ENCODE measurements around the gene VRK3. TPM values are rescaled to one million over a fixed set of nuclear protein-coding genes. Genes with fewer than 3 reads are reported as not detected.

VRK3 gene
- total and polyA plus RNA-seq, 2 of the 4 experiments (the other 2 are of a cell fraction): 28.7 to 35.8 TPM

DNA sequence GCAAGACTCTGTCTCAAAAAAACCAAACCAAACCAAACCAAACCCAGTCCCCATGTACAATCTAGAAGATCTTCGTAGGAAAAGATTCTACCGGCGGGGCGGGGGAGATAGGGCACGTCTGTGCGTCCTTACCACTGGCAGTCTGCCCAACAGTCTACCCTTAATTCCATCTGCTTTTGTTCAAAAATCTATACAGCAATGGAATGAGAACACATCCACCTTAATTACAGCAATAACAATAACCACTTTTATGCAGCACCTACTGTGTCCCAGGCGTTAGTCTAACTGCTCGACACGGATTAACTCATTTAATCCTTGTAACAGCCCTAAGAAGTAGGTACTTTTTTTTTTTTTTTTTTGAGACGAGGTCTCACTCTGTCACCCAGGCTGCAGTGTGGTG lies 98.7 kb downstream of the VRK3 start:
- Histone ChIP-seq H2AFZ (replicated peaks; ENCODE audit: low read length, poor library complexity) (no peak overlapping the region), H3K36me3 (ENCODE audit: control insufficient read depth, insufficient read depth, low read length) (peaks cover 24% of the 10 kb centered on the region), H3K23ac (ENCODE audit: low read depth, low read length) (no peak overlapping the region; the same call in 1 of the 2 replicates), H3K9me3 (ENCODE audit: control insufficient read depth, insufficient read depth, low read length) (no peaks in the 10 kb centered on the region), H2BK5ac (ENCODE audit: low read depth, low read length, poor library complexity, severe bottlenecking) (no peak overlapping the region), H2BK20ac (ENCODE audit: low read depth, low read length) (no peak overlapping the region), H4K91ac (ENCODE audit: insufficient read depth, low read depth, low read length) (no peak overlapping the region), H3K27me3 (ENCODE audit: control insufficient read depth, insufficient read depth, low read length) (no peaks in the 10 kb centered on the region), H3K79me1 (ENCODE audit: low read depth in 1 of 2, low read length in 2 of 2) (peaks cover 25 to 68% of the 10 kb centered on the region in 2 experiments), H3K27ac (ENCODE audit: insufficient read depth, low read length) (no peak overlapping the region), H3K56ac (ENCODE audit: extremely low read depth, insufficient read depth, low read length) (no peak overlapping the region), H3K9ac (ENCODE audit: low read depth, low read length) (no peak overlapping the region), H2AK9ac (replicated peaks; ENCODE audit: low read depth, low read length, poor library complexity) (no peak overlapping the region), H3K4me1 (ENCODE audit: control insufficient read depth, insufficient read depth, low read length) (peaks cover 17% of the 10 kb centered on the region), H2AK5ac (ENCODE audit: low read depth, low read length) (no peak overlapping the region), H3K4ac (ENCODE audit: low read depth, low read length) (no peak overlapping the region), H3K4me3 (ENCODE audit: insufficient read depth, low read depth, low read length) (no peak overlapping the region), H3K4me2 (ENCODE audit: low read depth, low read length) (no peak overlapping the region), H2BK15ac (ENCODE audit: low read depth, low read length) (no peak overlapping the region), H3K18ac (ENCODE audit: low read depth, low read length) (no peak overlapping the region), H4K8ac (ENCODE audit: low read depth in 2 of 2, low read length in 2 of 2) (no peak overlapping the region), H4K5ac (ENCODE audit: low read depth, low read length) (no peak overlapping the region), H3K9me1 (ENCODE audit: insufficient read depth, low read length) (peaks cover 21% of the 10 kb centered on the region), H3K14ac (replicated peaks; ENCODE audit: low read depth, low read length) (no peak overlapping the region), H4K20me1 (ENCODE audit: insufficient read depth, low read length) (peaks cover 30% of the 10 kb centered on the region), H2BK120ac (ENCODE audit: low read depth, low read length) (no peak overlapping the region)
- intact Hi-C loops (cut with micrococcal nuclease): no loop called here
- CTCF ChIA-PET: no interaction called here
- in situ Hi-C loops (cut with MboI; ENCODE audit: low sequenced_read_pairs): no loop called here
- WGBS, 2 experiments (ENCODE audit: extremely low coverage in 2 of 2, insufficient read length in 1 of 2): 76% methylated on average over 3 of the region's 10 CpGs; no CpG with 5 or more reads in 1 of the 2 experiments
- ATAC-seq (ENCODE audit: low read depth) (no peak), DNase-seq (no peak)
- POLR2A ChIA-PET (ENCODE audit: unreplicated experiment): interaction anchor here (0.6 kb wide), 1 partner anchor 57 kb away, joined by 3 read pairs; no protein-coding TSS in a partner anchor
- no TSS peak for BruUV-seq (replicated peaks)
- TF ChIP-seq RAD21 (IDR thresholded peaks at IDR 0.05; ENCODE audit: low read length) (no peak), MXI1 (IDR thresholded peaks at IDR 0.05; ENCODE audit: borderline replicate concordance, low read depth, low read length) (no peak), MAFK (IDR thresholded peaks at IDR 0.05; ENCODE audit: low read depth, low read length) (no peak), CEBPB (IDR thresholded peaks at IDR 0.05; ENCODE audit: low read depth, low read length) (no peak), RCOR1 (IDR thresholded peaks at IDR 0.05; ENCODE audit: insufficient replicate concordance, low read length) (no peak), CHD1 (IDR thresholded peaks at IDR 0.05; ENCODE audit: low read depth, low read length) (no peak), BHLHE40 (IDR thresholded peaks at IDR 0.05; ENCODE audit: low read depth, low read length) (no peak), MAZ (IDR thresholded peaks at IDR 0.05; ENCODE audit: borderline replicate concordance, low read depth, low read length) (no peak), RFX5 (IDR thresholded peaks at IDR 0.05; ENCODE audit: low read depth, low read length) (no peak), NFE2L2 (IDR thresholded peaks at IDR 0.05; ENCODE audit: low read depth, low read length) (no peak), POLR2A (IDR thresholded peaks at IDR 0.05; ENCODE audit: low read depth, low read length) (no peak)
- TF ChIP-seq, protein P1, sequence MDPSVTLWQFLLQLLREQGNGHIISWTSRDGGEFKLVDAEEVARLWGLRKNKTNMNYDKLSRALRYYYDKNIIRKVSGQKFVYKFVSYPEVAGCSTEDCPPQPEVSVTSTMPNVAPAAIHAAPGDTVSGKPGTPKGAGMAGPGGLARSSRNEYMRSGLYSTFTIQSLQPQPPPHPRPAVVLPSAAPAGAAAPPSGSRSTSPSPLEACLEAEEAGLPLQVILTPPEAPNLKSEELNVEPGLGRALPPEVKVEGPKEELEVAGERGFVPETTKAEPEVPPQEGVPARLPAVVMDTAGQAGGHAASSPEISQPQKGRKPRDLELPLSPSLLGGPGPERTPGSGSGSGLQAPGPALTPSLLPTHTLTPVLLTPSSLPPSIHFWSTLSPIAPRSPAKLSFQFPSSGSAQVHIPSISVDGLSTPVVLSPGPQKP (IDR thresholded peaks at IDR 0.05; ENCODE audit: borderline replicate concordance, low read depth, low read length): no peak
- dilution Hi-C loops (cut with HindIII; ENCODE audit: low sequenced_read_pairs, unreplicated experiment): no loop called here

Data from IMR-90 (cell line).